ENCODE data around the gene RABL3.
"Not testable (repeated sequence)": the region's sequence is repeated elsewhere in the genome, so short reads cannot be mapped to it uniquely, and the experiment has no call there.

The RABL3 gene, protein sequence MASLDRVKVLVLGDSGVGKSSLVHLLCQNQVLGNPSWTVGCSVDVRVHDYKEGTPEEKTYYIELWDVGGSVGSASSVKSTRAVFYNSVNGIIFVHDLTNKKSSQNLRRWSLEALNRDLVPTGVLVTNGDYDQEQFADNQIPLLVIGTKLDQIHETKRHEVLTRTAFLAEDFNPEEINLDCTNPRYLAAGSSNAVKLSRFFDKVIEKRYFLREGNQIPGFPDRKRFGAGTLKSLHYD

DNA sequence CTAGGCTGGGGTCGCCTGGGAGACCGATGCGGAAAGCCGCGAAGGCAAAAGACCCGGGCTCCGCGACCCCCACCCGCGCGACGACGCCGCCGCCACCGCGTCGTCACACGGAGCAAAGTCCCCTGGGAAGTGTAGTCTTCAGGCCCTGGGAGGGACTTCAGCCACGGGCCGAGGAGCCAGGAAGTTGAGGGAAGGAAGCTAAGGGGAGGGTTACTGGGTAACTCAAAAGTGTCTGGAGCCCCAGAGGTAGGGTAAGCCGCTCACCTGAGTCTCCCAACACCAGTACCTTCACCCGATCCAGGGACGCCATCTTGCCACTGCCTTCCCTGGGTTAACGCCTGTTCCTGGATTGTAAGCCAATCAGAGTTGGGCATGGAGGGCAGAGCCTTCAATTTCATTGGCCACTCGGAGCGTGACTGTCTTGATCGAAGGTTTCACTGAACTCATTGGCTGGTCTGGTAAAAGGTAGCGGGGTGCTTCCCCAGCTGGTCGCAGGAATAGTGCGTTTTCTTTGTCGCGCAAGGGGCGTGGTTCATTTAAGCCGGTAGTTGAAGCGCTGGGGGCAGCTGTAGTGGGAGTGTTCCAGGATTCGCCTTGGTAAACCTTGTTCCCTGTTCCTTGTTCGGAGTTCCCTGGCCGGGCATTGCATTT lies at the start of gene RABL3, which contains the start of gene GTF2E1:
TSS of gene RABL3 (minus strand) at position 319 of the 651 bp plus-strand sequence. CDS start at position 310, 9 bp downstream.
TSS of gene GTF2E1 (plus strand) at position 547 of the 651 bp plus-strand sequence. CDS start 7,809 bp downstream, outside the sequence.
- DNase-seq, result peak; percentile 96

DNA sequence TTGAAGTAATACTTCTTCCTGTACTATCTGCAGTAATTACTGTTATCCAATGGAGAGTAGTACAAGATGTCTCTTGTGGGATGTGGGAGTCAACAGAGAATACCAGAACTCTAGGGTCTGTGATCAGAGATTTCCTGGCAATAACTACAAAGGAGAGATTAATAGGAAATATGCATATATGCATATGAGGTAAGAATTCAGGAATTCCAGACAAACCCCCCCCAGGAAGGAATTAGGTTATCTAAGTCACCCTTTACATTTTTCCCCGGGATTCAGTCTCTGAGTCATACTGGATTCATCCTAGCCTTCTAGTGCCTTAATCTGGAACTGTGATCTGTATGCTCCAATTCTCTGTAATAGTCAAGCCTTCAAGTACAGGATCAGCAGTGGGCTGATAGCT lies 49.6 kb upstream of the RABL3 start:
- DNase-seq, result no peak

DNA sequence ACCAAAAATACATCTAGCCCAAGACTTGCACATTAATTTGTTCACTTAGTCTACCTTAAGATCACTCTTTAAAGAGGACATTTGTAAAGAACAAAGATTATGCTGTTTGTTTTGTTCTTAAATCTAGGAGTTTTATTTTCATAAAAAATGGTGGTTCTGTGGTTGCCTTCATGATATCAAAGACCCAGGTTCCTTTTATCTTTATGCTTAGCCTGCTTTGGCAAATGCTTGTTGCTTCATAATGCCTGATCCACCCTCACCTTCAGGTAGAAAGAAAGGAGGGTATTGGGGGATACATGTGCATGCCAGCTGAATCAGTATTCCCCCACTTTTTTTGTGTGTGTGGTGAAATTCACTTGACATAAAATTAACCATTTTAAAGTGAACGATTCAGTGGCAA lies 48.7 kb upstream of the RABL3 start:
- no peak for DNase-seq

DNA sequence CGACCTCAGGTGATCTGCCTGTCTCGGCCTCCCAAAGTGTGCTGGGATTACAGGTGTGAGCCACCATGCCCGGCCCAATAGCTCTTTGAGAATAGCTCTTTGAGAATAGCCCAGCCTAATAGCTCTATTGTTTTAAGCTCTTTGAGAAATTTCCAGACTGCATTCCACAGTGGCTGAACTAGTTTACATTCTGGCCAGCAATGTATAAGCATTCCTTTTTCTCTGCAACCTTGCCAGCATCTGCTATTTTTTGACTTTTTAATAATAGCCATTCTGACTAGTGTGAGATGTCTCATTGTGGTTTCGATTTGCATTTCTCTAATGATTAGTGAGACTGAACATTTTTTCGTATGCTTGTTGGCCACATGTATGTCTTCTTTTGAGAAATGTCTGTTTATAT lies 43.5 kb upstream of the RABL3 start:
- DNase-seq, result not testable (repeated sequence)

DNA sequence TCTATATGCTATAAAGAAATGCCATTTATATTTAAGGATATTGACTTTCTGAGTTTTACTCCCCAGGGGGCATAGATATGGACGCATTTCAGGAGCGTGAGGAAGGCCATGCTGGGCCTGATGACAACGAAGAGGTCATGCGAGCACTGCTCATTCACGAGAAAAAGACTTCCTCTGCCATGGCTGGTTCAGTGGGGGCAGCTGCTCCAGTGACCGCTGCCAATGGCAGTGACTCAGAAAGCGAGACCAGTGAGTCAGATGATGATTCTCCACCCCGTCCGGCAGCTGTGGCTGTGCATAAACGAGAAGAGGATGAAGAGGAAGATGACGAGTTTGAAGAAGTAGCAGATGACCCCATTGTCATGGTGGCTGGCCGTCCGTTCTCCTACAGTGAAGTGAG lies 38.7 kb upstream of the RABL3 start:
- DNase-seq, result no peak

DNA sequence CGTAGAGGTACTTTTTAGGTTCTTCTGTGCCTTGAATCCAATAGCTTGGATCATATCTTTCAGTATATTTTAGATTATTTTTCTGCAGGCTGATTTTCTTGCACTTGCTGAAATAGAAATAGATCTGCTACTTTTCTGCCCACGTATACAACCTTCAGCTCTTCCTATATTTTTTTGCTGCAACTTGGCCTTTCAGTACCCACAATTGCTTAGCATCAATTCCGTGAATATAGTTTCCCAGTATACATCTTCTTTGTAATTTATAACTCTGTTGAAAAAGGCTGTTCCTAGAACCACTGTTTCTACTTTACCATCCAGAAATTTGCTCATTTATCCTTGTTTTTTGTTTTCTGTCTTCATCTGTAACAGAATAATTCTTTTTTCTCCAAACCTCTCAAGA lies 36.5 kb upstream of the RABL3 start:
- DNase-seq, result no peak

DNA sequence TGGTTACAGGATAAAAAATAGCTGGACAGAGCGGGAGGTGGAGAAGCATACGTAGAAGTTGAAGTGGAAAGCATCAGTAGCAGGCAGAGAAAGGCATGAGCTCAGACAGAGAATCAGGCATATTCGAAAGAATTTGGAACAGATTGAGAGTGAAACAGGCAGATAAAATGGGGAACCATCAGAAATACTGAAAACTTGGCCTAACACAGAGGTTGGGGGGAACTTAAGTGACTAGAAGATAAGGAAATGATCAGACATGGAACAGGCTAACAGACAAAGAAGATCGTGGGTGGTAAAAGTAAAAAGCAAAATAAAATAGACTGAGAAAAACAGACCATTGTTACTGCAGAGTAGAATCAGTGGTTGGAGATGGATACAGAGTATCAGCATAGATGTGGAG lies 33.1 kb upstream of the RABL3 start:
- DNase-seq, result no peak

DNA sequence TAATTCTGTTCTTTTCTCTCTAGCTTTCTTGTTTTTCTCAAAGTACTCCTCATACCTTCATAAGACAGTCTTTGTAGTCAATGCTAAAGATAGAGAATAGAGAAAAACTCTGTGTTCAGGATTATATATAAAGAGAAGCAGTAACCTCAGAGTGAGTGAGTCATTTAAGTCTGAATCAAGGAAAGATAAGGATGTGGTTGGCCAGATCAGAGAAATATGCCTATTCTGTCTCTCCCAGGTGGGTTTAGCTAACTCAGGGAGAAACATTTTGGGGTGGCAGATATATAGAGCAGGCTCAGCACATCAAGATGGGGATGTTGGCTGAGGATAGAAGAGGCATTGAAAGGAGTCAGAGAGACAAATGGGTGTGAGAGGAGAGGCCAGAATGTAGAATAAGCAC lies 31.6 kb upstream of the RABL3 start:
- no peak for DNase-seq

DNA sequence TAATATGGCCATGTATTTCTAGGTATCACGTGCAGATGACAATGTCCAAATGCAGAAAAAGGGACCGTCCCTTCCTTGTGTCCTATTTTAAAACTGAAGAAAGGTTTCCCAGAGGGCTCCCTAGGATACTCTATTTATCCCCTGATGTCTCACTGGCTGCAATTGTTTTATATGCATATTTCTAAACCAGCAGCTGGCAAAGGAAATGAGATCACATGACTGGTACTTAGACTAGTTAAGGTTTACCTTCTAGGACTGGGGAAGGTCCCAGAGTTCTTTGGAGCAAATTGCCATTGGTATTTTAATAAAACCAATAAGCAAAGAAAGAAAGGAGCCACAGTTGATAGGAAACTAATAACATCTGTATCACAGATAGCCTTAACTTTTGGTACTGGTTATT lies 29.8 kb upstream of the RABL3 start:
- DNase-seq, result no peak

DNA sequence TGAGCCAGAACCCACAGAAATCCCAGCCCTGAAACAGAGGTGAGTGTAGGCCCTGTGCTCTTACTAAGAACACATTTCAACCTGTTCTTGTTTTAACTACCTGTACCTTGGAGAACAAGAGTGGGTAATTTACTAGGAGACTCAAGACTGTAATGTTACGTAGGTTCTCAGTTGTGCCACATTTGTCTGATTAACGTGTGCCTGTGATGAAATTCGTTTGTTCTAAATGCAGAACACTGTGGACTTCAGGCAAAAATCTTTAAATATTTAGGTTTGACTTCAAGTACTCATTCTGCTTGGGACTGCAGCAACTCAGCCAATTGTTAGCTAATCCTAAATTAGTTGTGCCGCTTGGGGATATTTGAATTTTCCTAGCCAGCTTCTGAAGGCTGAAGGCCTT lies 28.6 kb upstream of the RABL3 start:
- no peak for DNase-seq

DNA sequence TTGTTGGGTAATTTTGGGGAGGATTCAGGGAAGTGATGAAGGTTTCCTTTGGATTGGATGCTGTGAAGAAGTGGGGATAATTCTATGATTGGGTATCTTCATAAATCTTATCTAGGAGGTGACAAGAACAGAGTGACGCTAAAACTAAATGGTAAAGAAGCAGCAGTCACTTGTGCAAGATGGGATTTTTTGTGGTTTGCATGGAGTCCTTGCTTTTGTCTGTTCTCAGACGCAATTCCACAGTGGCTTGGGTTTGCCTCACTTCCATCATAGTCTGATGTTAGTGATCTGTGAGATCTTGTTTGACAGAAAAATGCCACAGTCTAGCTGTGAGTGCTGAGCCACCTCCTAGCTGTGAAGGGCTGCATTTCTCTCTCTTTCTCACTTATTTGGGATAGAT lies 27.1 kb upstream of the RABL3 start:
- no peak for DNase-seq

DNA sequence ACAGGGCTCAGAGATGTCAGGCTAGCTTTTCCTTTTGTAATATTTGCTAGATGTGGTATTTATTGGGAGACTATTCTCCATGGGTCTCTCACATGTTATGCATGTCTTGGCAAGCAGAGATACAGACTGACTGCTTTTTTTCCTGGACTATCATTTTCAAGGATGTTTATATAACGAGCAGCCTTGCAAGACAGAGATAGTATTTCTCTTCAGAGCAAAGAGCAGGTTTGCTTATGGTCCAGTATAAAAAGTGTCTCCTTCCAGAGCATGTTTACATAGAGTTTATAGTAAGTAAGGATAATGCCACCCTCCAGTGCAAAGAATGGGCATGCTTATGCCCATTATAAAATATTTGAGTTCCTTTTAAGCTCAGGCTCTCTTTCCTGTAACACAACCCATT lies 24.8 kb upstream of the RABL3 start:
- DNase-seq, result no peak

DNA sequence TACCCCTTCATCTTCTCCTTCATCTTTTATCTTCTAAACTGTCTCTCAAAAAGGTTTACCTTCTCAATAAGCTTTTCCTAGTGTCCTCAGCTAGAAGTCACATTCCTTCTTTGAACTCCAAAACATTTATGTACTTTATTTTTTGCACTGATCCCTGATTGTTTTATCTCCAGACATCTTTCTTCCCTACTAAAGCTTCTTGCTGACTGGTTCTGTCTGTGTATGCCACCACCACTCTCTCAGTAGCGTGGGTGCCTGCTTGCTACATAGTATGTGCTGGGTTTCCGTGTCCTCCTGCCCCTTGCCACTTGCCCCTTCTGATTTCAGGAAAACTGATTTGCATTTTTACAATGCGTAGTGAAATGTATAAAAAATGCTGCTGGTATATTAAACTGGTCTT lies 24.3 kb upstream of the RABL3 start:
- no peak for DNase-seq

DNA sequence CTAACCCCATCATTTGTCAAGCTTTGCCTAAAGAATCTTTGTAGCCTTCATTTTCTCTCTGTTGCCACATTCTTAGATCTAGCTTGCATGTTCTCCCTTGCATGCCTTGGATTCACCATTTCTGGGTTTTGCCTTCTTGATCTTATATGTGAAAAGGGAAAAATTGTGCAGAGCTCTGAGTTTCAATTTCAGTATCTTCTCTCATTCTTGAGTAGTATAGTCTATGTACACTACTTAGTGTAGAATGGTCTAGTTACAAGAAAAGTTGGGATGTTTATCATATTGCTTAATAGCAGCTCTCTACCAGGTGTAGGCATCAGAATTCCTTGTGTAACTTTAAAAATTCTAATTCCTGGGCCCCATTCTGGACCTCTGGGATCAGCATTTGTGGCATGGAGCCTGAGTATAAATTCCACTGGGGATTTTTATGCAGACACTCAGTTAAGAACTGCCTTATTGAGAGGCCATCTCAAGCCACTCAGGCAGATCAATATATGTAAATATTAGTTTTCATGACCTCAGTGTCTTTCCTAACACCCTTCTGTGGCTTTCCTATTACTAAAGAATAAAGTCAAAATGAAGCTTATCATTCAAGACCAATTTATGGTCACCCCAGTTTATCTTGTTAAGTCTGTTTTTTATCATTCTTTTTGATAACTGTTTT lies 23.6 kb upstream of the RABL3 start:
- no peak for DNase-seq

DNA sequence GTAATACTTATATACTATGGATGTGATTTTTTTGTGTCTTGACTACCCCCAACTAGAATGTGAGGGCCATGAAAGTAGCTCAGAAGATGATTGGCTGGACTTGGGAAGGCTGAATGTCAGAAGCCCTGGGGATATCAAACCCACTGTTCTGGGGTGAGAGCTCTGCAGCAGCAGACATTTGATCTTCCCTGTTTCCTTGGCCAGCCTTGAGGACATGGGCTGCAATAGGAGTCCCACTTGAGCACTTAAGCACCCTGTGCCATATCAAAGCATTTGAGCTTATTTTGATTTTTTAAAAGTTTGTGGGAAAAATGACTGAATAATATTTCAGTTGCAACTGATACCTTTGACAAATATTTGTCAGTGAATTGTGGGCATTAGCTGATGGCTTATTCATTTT lies 21.9 kb upstream of the RABL3 start:
- DNase-seq, result no peak

DNA sequence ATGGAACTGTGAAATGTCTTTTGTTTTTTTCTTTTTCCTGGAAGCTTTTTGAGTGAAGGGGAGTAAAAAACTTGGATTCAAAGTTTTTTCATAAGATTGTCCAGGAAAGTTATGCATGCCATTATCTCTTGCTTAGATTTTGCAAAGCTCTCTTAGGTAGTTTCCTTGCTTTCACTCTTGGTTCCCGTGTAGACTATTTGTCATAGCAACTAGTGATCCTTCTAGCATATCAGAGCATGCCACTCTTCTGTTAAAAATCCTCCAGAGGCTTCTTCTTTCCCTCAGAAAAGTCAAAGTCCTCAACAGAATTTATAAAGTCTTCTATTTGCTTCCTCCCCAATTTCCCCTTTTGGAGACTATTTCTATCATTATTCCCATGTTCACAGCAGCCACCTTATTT lies 21.3 kb upstream of the RABL3 start:
- no peak for DNase-seq

DNA sequence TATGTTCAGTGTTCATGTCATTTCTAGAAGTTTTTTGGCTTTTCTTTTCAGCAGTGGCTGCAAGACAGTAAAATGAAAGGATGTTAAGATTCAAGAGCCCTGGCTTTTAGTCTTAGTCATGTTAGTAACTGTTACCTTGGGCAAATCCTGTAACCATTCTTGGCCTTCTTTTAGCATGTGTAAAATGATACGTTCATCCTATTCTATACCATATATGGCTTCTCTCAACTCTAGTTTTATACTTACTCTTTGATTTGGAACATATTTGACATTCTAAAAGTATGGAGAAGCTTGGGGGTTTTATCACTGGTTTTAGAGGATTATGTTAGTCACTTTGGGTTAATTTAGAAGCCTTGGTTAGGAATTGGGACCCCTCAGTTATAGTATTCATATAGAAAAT lies 20.3 kb upstream of the RABL3 start:
- no peak for DNase-seq

DNA sequence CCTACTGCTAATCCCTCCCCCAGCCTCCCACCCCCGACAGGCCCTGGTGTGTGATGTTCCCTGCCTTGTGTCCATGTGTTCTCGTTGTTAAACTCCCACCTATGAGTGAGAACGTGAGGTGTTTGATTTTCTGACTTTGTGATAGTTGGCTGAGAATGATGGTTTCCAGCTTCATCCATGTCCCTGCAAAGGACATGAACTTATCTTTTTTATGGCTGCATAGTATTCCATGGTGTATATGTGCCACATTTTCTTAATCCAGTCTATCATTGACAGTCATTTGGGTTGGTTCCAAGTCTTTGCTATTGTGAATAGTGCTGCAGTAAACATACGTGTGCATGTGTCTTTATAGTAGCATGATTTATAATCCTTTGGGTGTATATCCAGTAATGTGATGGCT lies 16.2 kb upstream of the RABL3 start:
- DNase-seq, result not testable (repeated sequence)

DNA sequence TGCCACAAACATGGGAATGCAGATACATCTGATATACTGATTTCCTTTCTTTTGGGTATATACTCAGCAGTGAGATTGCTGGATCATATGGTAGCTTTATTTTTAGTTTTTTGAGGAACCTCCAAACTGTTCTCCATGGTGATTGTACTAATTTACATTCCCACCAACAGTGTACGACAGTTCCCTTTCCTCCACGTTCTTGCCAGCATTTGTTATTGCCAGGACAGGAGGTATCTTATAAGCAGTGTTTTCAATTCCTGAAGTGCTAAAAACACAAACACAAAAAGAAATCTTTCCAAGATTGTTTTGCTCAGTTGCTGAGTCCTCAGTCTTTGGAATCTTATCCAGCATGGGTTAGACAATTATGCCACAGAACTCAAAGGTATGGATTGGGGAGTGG lies 13.7 kb upstream of the RABL3 start:
- no peak for DNase-seq

DNA sequence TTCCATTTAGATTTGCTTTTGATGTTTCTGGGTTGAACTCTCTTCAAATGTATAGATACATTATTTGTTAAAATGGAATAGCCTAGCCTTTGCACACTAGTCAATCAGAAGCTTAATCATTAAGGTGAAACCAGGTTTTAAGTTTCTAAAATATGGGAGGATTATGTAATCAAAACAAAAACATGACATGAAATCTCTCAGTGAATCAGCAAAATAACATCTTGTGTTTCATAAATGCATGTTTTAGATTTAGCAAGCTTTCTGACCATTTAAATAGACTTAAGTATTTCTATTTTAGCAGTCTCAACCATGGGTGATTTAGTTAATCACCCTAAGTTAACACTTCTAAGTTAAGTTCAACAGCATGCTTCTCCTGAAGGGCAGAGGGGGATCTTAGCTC lies 11.5 kb upstream of the RABL3 start:
- no peak for DNase-seq

DNA sequence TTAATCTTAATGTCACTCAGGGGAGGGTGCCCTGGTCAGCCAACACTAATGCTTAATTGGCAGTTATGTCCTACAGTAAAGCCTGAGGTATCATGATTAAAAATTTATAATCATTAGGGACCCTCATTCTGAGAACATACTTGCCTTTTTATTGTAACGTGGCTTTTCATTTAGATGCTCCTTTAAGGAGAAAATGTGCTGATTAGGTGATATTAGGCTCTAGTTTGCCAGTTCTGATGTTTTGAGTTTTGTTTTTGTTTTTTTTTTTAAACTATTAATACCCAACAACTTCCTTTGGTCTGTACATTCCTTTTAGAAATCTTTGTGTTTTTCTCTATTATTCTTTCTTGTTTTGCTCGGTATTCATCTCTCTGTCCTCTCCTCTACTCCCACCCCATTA lies 10.5 kb upstream of the RABL3 start:
- no peak for DNase-seq

DNA sequence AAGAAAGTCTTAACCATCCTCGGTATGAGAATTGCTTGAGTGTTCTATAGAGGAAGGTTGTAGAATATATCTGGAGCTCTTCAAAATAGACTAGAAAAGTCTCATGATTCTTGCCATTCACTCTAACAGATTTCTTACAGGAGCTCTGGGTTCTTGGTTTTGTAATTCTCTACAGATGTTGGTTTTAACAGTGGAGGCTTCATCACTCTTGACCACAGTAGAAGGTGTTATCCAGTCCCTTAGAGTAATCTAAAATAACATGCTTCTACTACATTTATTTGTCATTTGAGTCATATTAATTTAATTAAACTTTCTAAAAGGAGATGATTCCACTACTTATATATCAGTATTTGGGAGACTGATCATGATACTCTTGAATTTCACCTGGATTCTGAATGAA lies 9.9 kb upstream of the RABL3 start:
- no peak for DNase-seq

DNA sequence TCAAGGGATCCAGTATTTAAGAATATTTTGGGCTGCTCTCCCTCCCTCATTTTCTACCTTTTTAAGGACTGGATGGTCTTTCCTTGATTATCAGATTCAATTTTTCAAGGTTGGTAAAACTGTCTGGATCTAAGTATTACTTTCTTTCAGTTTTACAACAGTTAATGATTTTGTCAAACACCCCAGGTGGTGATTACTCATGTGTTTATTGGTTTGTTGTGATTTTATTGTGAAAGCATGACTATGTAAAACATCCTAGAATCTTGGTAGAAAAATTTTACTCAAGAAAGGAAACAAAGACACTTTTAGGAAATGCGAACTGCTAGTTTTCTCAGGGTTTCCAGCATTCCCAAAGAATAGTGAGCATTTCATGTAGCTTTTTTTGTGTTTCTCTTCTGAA lies 7.5 kb upstream of the RABL3 start:
- DNase-seq, result no peak

DNA sequence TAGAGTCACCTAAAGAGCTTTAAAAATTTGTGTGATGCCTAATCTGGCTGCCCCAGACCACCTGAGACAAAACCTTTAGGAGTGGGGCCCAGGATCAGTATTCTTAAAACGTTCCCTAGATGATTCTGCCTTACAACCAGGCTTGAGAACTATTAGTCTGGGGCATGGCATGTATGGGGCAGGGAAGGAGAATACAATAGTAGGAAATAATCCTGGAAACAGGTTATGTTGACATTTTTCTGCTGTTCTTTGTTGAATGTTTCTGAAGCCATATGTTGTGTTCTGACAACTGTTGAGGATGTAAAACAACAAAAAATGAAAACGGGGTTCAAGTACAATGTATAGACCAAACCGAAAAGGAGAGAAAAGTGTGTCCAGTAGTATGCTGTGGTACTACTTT lies 3.1 kb upstream of the RABL3 start:
- DNase-seq, result no peak
